ENCODE data around the gene IQCK. TPM values are rescaled to one million over a fixed set of nuclear protein-coding genes. Genes with fewer than 3 reads are reported as not detected.

The IQCK gene
- total and polyA plus RNA-seq, 2 experiments from 2014 or later = 7.2 to 11.8 TPM

- peak overlapping the region; percentile 49 for H3K4me2 ChIP-seq
- TF ChIP-seq, protein P1, sequence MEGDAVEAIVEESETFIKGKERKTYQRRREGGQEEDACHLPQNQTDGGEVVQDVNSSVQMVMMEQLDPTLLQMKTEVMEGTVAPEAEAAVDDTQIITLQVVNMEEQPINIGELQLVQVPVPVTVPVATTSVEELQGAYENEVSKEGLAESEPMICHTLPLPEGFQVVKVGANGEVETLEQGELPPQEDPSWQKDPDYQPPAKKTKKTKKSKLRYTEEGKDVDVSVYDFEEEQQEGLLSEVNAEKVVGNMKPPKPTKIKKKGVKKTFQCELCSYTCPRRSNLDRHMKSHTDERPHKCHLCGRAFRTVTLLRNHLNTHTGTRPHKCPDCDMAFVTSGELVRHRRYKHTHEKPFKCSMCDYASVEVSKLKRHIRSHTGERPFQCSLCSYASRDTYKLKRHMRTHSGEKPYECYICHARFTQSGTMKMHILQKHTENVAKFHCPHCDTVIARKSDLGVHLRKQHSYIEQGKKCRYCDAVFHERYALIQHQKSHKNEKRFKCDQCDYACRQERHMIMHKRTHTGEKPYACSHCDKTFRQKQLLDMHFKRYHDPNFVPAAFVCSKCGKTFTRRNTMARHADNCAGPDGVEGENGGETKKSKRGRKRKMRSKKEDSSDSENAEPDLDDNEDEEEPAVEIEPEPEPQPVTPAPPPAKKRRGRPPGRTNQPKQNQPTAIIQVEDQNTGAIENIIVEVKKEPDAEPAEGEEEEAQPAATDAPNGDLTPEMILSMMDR (IDR thresholded peaks at IDR 0.05; ENCODE audit: poor library complexity) = peak; percentile 98
- TF ChIP-seq EZH2 (IDR thresholded peaks at IDR 0.05; ENCODE audit: borderline replicate concordance) = no peak
- 22% methylated on average over 24 of the region's 24 CpGs for WGBS (ENCODE audit: low lambda C conversion rate, missing lambda C conversion rate)
- H3K9me2 ChIP-seq (replicated peaks; ENCODE audit: insufficient read depth) = no peaks in the 10 kb centered on the region
- peak overlapping the region; percentile 12 for H2AFZ ChIP-seq
- H4K20me1 ChIP-seq (ENCODE audit: insufficient read depth, poor library complexity, severe bottlenecking) = no peaks in the 10 kb centered on the region
- no peaks in the 10 kb centered on the region for H3K27me3 ChIP-seq
- H3K4me3 ChIP-seq = no peak overlapping the region
- H3K4me1 ChIP-seq (ENCODE audit: insufficient read depth) = no peaks in the 10 kb centered on the region
- no peaks in the 10 kb centered on the region for H3K36me3 ChIP-seq (replicated peaks; ENCODE audit: insufficient read depth, low read depth)
- no peaks in the 10 kb centered on the region for H3K79me2 ChIP-seq
- H3K9me3 ChIP-seq (ENCODE audit: low read depth) = no peaks in the 10 kb centered on the region
- no peak overlapping the region for H3K27ac ChIP-seq
- peak; percentile 84 for DNase-seq (ENCODE audit: low spot score)
Measured at GRCh38 chr16:19907161-19907992, 189.3 kb downstream of the IQCK start.

Small RNA genes within 50 kb of the gene (small RNA-seq; reads per million reads assigned to genes)
- gene LARP7P2 = not detected

Other genes with a start within 250 kb of the IQCK start
- gene GDE1, start 196.2 kb upstream of the IQCK start, total RNA-seq = 83.2 and 99.9 TPM in 2 replicates
- 77.6 and 78.4 TPM in 2 replicates for gene GDE1, start 196.2 kb upstream of the IQCK start, polyA plus RNA-seq
- gene CCP110, start 194.3 kb upstream of the IQCK start, total RNA-seq = 9.2 and 12.6 TPM in 2 replicates
- gene CCP110, start 194.3 kb upstream of the IQCK start, polyA plus RNA-seq = 4.3 and 5.8 TPM in 2 replicates
- 47.5 and 55.1 TPM in 2 replicates for gene VPS35L, start 162.6 kb upstream of the IQCK start, total RNA-seq
- 52.8 and 56.1 TPM in 2 replicates for gene VPS35L, start 162.6 kb upstream of the IQCK start, polyA plus RNA-seq
- 19.4 and 22.0 TPM in 2 replicates for gene KNOP1, start within 50 bp of the IQCK start, total RNA-seq
- 28.2 and 30.4 TPM in 2 replicates for gene KNOP1, start within 50 bp of the IQCK start, polyA plus RNA-seq
- 34.1 and 36.2 TPM in 2 replicates for gene GPRC5B, start 166.6 kb downstream of the IQCK start, total RNA-seq
- gene GPRC5B, start 166.6 kb downstream of the IQCK start, polyA plus RNA-seq = 63.4 and 73.1 TPM in 2 replicates

All from hepatocyte (in vitro differentiated cells).